CD4-positive, alpha-beta T cell treated with Interleukin-4 for 1 hour (primary cell): Measurements from ENCODE around the gene CTSW.

ENCODE experiments used
- DNase-seq, 2 donors: peaks; one replicate each; pipeline ENCODE4 v3.0.0-alpha.2; 2020 to 2022

CTSW gene

GRCh38 chr11:65932558-65932919, 52.9 kb downstream of the CTSW start:
- no peak for DNase-seq
